ENCODE measurements around the gene CSAG2.

Gene CSAG2

DNA sequence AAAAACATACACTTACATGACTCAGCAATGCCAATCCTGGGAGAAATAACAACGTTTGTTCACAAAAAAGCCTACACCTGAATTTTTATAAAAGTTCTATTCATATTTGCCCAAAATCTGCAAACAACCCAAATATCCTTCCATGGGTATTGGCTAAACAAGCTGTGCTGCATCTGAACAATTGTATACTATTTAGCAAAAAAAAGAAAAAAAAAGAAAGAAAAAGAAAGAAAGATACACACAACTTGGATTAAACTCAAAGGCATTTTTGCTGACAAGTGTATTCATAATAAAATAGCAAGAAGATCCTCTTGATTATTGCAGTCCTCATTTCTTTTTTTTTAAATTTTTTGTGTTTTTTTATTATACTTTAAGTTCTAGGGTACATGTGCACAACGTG lies 34.9 kb downstream of the CSAG2 start:
- no peak for DNase-seq

DNA sequence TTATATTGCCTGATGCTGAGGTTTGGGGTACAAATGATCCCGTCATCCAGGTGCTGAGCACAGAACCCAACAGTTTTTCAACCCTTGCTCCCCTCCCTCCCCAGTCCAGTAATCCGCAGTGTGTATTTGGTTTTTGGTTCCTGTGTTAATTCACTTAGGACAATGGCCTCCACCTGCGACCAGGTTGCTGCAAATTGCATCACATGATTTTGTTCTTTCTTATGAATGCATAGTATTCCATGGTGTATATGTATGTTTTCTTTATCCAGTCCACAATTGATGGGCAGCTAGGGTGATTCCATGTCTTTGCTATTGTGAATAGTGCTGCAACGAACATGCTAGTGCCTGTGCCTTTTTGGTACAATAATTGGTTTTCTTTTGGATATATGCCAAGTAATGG lies 46.0 kb downstream of the CSAG2 start:
- no peak for DNase-seq

DNA sequence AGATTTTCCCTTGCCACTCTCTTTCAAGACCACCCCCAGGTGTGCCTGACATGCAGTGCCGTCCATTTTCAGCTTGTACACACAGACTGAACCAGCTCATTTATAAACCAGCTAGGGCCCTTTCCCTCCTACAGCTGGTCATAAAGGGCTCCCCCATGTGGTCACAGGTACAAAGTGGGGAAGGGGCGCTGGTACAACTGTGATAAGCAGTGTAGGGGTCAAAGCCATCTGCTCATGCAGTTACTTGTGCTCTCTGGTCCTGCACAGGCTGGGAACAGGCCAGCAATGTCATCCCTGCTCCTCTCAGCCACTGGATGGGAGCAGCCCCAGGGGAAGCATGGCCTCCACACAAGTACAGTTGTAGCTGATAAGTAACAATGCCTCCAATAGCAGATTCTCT lies 50.8 kb downstream of the CSAG2 start:
- DNase-seq = no peak
